Activated CD8-positive, alpha-beta memory T cell treated with anti-CD3 and anti-CD28 coated beads for 36 hours (primary cell): Measurements from ENCODE around the gene HPDL. TPM values are rescaled to one million over a fixed set of nuclear protein-coding genes. Genes with fewer than 3 reads are reported as not detected.

Experiments used
- CTCF ChIA-PET: fragments of 350-600 bp; sonication (Branson Sonifier 250); formaldehyde crosslinking; loops from one replicate; lab custom pipeline; 2021; ENCODE audit warnings: antibody characterized with exemption; lab: Charles Lee
- POLR2A ChIA-PET: fragments of 350-600 bp; sonication (Branson Sonifier 250); formaldehyde crosslinking; loops from one replicate; lab custom pipeline; 2021; ENCODE audit warnings: antibody characterized with exemption; lab: Charles Lee
- total RNA-seq, 2 experiments: library from RNA; stranded (reverse); gene quantifications; one replicate each; pipeline ENCODE4 v1.2.3, GENCODE V29; 2021

HPDL gene
- total RNA-seq, 2 experiments from 2014 or later, result 52.1 to 55.2 TPM

DNA sequence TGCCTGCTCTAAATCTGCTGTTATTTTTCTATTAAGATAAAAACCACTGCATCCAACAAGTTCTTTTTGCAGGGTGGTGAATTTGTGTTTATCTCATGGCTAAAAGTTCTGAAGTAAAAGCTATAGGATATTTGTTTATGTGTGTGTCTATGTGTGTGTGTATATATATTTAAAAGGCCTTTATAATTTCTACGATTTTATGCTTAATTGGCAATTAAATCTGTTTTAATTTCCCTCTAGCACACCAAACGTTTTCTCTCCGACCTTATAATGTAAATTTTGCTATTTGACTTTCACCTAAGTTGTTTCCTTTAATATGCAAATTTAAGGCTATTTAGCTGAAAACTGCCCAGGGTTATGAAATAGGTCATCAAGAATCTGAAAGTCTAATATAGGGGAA, 19.8 kb upstream of the HPDL start:
- ChIA-PET CTCF (interaction anchor here (0.6 to 3.5 kb wide), 4 partner anchors 13 to 293 kb away, joined by 3 to 15 read pairs (median 9); partner anchors contain the start of genes MUTYH and TOE1), POLR2A (interaction anchor here (1.0 to 2.1 kb wide), 2 partner anchors 20 to 35 kb away, joined by 3 to 8 read pairs; partner anchors contain the start of gene HPDL)

DNA sequence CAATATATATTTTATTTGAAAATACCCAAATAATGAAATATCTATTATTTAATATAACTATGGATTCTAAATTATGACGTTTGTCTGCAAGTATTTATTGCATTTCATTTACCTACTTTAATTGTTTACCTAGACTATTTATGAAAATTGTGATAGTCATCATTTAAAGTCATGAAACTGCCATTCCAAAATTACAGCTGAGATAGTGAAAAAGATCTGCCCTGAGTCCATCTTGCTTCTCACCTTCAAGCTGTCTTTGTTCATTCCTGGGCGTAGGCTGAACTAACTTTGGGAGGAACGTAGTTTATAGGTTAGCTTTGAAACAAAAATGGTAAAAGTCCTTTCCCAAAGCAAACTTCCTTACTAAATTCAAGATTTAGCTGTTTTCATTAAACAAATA, 12.4 kb upstream of the HPDL start:
- ChIA-PET POLR2A (interaction anchor here (1.1 to 1.9 kb wide), 2 partner anchors 11 to 13 kb away, joined by 3 to 5 read pairs; partner anchors contain the start of gene HPDL), CTCF (no interaction called here)

DNA sequence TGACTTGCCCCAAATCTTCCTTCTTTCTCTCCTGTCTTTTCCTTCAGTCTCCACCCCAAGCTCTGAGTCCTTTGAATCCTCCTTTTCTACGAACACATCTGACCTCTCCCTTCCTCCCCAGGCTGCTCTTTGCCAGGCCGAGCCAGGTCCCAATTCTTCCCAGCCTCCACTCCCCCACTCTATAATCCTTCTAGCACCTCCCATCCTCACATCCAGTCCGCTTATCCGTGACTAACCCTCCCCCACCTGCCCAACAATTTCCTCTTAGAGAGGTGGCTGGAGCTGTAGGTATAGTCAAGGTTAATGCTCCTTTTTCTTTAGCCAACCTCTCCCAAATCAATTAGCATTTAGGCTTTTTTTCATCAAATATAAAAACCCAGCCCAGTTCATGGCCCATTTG, 9.5 kb upstream of the HPDL start:
- ChIA-PET POLR2A (no interaction called here), CTCF (interaction anchor here (1.3 kb wide), 1 partner anchor 12 kb away, joined by 3 read pairs; no protein-coding TSS in a partner anchor)

DNA sequence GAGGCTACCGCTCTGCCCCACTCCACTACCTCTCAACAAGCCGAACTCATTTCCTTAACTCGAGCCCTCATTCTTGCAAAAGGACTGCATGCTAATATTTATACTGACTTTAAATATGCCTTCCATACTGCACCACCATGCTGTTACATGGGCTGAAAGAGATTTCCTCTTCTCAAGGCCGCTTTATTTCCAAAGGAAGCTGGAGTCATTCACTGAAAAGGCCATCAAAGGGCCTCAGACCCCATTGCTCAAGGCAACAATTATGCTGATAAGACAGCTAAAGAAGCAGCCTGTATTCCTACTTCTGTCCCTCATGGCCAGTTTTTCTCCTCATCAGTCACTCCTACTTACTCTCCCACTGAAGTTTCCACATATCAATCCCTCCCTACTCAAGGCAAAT, 6.9 kb upstream of the HPDL start:
- CTCF ChIA-PET, result interaction anchor here (0.6 to 1.0 kb wide), 2 partner anchors 13 to 462 kb away, joined by 3 read pairs; no protein-coding TSS in a partner anchor
- POLR2A ChIA-PET, result no interaction called here

DNA sequence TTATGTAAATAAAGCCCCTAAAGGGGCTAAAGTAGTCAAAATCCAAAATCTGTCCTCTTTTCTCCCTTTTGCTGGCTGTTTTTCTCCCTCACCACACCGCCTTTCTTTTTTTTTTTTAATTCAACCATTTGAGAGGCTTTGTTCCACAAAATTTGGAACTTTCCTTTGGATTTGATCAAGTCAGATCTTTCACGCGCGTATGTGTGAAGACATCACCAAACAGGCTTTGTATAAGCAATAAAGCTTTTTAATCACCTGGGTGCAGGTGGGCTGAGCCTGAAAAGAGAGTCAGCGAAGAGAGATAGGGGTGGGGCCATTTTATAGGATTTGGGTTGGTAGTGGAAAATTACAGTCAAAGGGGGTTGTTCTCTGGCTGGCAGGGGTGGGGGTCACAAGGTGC, 5.3 kb upstream of the HPDL start:
- CTCF ChIA-PET, result interaction anchor here (1.1 kb wide), 1 partner anchor 30 kb away, joined by 3 read pairs; no protein-coding TSS in a partner anchor
- POLR2A ChIA-PET, result no interaction called here

DNA sequence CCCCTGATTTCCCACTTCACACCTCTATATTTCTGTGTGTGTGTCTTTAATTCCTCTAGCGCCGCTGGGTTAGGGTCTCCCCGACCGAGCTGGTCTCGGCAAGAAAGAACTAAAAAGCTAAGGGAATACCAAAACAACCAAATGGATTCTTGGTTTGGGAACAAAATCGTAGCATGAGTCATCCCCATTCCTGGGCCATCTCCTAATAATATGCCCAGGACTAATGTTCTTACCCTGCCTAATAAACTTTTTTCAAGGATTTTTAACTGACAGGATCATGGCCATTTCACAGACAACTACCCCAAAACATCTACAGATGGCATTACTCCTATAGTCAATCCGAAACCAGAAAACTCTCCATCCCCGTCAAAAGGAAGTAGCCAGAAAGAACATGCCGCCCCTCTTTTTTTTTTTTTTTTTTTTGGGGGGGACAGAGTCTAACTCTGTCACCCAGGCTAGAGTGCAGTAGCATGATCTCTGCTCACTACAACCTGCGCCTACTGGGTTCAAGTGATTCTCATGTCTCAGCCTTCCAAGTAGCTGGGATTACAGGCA, 4.1 kb upstream of the HPDL start:
- CTCF ChIA-PET, result no interaction called here
- POLR2A ChIA-PET, result interaction anchor here (0.6 kb wide), 1 partner anchor 103 kb away, joined by 4 read pairs; no protein-coding TSS in a partner anchor

DNA sequence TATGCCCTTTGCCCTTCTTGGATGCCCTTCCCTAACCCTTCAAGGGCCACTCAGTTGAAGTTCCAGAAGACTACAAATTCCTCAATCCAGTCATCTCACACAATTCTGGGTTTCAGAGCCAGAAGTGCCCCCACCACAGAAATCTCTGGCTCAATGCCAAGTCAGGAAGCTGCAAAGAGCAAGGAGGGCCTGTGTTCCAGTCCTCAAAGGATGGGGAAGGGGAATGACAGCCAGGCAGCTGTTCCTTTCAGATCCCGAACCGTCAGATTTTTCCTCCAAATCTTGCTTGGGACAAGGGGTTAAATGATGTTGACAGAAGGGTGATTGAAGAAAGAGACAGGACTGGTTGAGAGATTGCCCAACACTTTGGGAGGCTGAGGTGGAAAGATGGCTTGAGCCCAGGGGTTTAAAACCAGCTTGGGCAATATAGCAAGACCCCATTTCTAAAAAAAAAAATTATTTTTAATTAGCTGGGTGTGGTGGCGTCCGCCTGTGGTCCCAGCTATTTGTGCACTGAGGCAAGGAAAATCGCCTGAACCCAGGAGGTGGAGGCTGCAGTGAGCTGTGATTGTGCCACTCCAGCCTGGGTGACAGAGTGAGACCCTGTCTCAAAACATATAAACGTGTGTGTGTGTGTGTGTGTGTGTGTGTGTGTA, 716 bp upstream of the HPDL start:
- POLR2A ChIA-PET, result interaction anchor here (1.0 to 3.3 kb wide), 8 partner anchors 11 to 314 kb away, joined by 3 to 63 read pairs (median 5); partner anchors contain the start of genes AKR1A1, HECTD3, MUTYH and PRDX1
- CTCF ChIA-PET, result interaction anchor here (1.6 to 3.4 kb wide), 3 partner anchors 10 to 312 kb away, joined by 4 to 25 read pairs (median 6); partner anchors contain the start of genes MUTYH and TOE1

DNA sequence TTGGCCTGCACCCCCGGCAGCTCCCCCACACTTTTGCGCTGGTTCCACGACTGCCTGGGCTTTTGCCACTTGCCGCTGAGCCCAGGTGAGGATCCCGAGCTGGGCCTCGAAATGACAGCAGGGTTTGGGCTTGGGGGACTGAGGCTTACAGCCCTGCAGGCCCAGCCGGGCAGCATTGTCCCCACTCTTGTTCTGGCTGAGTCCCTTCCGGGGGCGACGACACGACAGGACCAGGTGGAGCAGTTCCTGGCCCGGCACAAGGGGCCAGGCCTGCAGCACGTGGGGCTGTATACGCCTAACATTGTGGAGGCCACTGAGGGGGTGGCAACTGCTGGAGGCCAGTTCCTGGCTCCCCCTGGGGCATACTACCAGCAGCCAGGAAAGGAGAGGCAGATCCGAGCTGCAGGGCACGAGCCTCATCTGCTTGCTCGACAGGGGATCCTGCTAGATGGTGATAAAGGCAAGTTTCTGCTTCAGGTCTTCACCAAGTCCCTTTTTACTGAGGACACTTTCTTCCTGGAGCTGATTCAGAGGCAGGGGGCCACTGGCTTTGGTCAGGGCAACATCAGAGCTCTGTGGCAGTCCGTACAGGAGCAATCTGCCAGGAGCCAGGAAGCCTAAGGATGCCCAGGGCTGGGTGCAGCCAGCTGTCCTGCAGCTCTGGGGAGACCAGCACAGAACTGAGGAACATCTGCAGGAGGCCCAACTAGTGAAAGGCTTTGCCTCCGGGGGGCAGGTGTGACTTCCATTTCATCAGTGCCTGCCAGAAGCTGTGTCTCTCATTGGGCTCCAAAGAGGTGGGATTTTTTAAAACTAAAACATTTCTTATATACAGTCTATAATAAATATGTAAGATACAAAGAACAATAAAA, 1.2 kb downstream of the HPDL start:
- POLR2A ChIA-PET, result interaction anchor here (1.4 to 3.3 kb wide), 4 partner anchors 12 to 316 kb away, joined by 3 to 63 read pairs (median 10); partner anchors contain the start of genes HECTD3, MUTYH, TOE1 and UROD

DNA sequence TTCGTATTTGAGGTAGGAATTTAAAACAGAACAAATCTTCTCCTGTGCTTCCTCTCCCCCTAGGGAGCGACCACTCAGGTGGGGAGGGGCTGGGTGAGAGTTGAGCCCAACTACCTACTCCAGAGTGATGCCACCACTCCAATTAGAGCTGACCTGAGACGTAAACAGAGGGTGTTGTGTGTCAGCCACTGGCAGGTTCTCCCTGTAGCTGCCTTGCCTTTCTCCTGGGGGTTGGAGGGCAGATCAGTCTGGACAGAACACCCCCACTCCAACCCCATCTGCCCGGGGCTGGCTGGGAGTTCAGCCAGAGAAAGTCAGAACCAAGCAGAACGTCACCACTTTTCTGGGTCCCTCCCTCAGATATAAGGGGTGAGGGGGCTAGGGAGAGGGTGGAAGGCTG, 2.0 kb downstream of the HPDL start:
- ChIA-PET POLR2A (interaction anchor here (2.5 to 3.3 kb wide), 2 partner anchors 11 to 317 kb away, joined by 13 to 63 read pairs; partner anchors contain the start of genes HECTD3, MUTYH, TOE1 and UROD), CTCF (interaction anchor here (0.7 to 3.4 kb wide), 3 partner anchors 11 to 28 kb away, joined by 3 to 25 read pairs (median 3); partner anchors contain the start of genes MUTYH and TOE1)

More for the DNA sequence above, 1.2 kb downstream of the HPDL start:
- CTCF ChIA-PET, result interaction anchor here (0.6 to 3.4 kb wide), 9 partner anchors 8 to 165 kb away, joined by 3 to 25 read pairs (median 3); partner anchors contain the start of genes MUTYH and TOE1

DNA sequence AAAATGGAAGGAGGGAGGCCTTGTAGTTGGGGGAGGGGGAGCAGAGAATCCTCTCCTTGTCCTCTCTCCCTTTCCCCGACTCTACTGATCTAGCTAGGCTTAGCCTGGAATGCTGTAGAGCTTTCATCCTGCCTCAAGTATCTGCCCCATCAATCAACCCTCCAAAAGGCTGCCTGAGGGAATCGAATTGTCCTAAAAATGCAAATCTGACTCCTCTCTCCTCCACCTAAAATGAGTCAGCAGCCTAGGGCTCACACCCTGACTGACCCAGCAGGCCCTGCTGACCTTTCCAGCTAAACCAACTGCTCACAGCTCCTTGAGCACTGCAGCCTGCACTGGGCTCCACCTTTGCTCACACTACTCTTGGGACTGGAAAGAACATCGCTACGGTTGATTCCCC, 2.8 kb downstream of the HPDL start:
- ChIA-PET CTCF (interaction anchor here (0.6 to 1.1 kb wide), 3 partner anchors 10 to 171 kb away, joined by 3 to 6 read pairs (median 3); partner anchors contain the start of gene MMACHC), POLR2A (no interaction called here)

DNA sequence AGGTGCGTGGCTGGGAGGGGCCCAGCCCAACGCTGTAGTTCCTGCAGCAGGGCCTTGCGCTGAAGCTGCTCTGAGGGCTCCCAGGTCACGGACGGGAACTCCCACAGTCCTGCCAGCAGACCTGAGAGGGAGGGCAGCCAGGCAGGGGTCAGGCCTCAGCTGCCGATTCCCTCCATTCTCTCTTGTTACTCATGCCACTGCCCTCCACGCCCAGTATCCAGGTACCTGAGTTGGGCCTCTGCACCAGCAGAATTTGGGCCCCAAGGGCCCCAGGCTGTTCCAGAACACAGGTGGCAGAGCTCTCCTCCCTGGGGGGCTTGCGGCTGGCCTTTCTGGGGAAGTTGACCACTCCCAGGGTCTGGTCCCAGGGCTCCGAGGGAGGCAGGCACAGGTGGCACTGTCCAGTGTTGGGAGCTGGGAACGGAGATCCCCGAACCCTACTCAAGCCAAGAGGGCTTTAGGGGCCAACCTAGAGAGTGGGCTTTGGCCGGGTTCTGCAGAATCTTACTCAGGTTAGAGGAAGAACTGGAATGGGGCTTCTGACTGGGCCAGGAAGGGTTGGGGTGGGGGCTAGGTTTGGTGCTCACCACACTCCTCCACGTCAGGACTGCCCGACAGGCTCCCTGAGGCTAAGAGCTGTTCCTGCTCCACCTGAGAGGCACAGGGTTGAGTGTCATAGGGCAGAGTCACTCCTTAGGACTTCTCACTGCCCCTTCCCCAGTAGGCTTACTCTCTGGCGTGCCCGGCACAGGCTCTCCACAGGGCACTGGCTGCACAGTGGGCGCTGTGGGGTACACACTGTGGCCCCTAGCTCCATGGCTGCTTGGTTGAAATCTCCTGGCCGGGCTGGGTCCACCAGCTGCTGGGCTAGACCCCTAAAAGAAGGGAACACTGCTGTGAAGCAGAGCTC, 5.0 kb downstream of the HPDL start:
- CTCF ChIA-PET, result interaction anchor here (0.7 kb wide), 1 partner anchor 159 kb away, joined by 3 read pairs; the partner anchor contains the start of gene TESK2
- POLR2A ChIA-PET, result no interaction called here

DNA sequence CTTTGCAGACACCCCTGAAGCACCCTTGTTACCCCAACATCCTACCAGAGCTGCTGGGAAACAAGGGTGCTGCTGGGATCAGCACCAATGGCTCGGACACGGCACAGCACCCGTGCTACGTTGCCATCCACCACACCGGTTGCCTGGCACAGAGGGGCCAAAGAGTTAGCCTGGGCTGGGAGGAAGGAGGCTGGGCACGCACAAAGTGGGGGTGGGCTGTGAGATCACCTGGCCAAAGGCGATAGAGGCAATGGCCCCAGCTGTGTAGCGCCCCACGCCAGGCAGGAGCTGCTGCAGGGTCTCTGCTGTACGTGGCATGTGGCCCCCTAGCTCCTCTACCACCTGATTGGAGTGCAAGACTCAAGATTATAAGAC, 5.6 kb downstream of the HPDL start:
- ChIA-PET POLR2A (no interaction called here), CTCF (no interaction called here)

DNA sequence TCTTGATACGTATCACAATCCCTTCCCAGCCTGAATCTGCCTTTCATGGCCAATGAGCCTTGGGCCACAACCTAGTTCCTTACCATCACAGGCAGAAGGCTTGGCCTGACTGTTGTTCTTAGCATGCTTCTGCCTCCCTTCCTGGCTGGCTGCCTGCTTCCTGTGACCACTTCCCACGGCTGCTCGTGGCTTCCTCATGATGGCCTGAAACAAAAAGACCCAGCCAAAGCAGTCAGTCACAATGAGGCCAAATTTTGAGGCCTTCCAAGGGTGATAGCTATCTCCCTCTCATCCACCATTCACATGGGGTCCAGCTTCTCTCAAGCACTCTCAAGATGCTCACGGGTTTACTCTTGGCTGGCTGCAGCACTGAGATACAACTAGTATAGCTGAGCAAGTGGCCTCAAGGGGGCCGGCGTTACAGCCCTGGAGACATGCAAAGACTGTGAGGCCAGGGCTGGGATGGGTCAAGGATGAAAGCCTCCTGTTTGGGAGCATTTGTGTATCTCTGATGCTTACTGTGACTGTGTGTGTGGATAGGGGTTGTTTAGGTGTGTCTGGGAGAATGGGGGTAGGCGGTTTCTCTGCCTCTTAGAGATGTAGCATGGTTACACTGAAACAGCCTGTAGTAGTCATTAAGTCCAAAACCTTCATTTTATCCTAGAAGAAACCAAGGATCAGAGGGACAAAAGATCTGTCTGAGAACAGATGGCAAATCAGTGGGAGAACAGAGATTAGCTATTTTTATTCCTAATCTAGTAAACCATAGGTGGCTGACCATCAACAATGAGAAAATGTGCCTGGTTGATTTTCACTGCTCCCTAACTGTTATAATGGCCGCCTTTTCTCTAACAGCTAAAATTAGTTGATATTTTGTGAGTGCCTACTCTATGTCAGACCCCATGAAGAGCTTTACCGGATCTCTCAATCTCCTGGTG, 7.9 kb downstream of the HPDL start:
- ChIA-PET CTCF (interaction anchor here (2.5 kb wide), 1 partner anchor 8 kb away, joined by 6 read pairs; the partner anchor contains the start of gene HPDL), POLR2A (no interaction called here)

DNA sequence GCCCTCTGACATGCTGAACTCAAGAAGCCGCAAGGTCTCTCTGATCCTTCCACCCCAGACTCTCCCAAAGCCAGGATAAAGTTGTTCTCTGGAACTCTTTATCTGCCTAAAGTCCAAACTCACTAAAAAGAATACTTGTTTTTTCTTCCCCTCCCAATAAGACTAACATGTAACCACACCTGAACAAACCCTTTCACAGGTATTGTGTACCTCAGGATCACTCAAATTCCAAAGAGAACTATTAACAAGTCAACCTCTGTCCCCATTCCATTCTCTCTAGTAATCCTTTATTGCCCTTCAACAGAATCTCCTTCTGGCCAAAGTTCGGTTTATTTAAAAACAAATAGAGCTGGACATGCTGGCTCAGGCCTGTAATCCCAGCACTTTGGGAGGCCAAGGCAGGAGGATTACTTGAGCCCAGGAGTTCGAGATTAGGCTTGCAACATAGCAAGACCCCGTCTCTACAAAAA, 9.2 kb downstream of the HPDL start:
- ChIA-PET CTCF (interaction anchor here (2.5 kb wide), 1 partner anchor 9 kb away, joined by 6 read pairs; the partner anchor contains the start of gene HPDL), POLR2A (no interaction called here)

DNA sequence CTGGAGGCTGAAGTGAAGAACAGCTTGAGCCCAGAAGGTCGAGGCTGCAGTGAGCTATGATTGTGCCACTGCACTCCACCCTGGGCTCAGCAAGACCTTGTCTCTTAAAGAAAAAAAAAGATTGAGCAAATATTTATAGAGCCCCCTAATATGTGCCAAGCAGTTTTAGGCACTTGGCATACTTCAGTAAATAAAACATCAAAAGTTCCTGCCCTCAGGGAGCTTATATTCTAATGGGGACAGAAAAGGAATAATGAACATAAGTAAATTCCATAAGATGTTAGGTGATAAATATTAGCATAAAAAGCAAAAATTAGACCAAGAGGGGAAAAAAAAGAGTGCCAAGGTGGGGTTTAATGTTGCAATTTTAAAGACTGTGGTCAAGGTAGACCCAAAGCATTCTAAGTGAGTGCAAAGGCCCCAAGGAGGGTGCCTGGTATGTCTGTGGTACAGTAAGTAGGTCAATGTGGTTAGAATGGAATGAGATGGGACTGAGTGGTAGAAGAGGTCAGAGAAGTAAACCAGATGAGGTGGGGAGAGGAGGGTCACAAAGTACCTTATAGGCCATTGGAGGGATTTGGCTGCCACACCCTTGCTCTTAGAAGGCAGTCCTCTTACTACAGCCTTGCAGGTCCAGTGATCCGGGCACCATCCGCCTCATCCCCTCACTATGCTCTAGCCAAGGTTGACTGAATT, 11.1 kb downstream of the HPDL start:
- ChIA-PET POLR2A (interaction anchor here (6.0 kb wide), 1 partner anchor 11 kb away, joined by 63 read pairs; the partner anchor contains the start of gene HPDL), CTCF (no interaction called here)
